Measurements from ENCODE around the gene CBFA2T2.

CBFA2T2 gene

GRCh38 chr20:33649201-33649681, 159.3 kb downstream of the CBFA2T2 start:
- no peak overlapping the region for H3K27ac Mint-ChIP-seq
- H3K9me3 Mint-ChIP-seq: no peaks in the 10 kb centered on the region
- H3K27me3 Mint-ChIP-seq (ENCODE audit: low read depth, poor library complexity): no peaks in the 10 kb centered on the region
- DNase-seq: no peak
- peaks cover 42% of the 10 kb centered on the region for H3K4me1 Mint-ChIP-seq
- no peak for TF ChIP-seq CTCF (IDR thresholded peaks at IDR 0.05)
- peaks cover 20% of the 10 kb centered on the region for H3K36me3 Mint-ChIP-seq (ENCODE audit: low read depth)
- no peak overlapping the region for H3K4me3 Mint-ChIP-seq

- Mint-ChIP-seq H3K27ac (no peak overlapping the region), H3K4me1 (peaks cover 39% of the 10 kb centered on the region), H3K36me3 (ENCODE audit: low read depth) (peaks cover 12% of the 10 kb centered on the region), H3K9me3 (no peaks in the 10 kb centered on the region), H3K27me3 (ENCODE audit: low read depth, poor library complexity) (no peaks in the 10 kb centered on the region), H3K4me3 (no peak overlapping the region)
- DNase-seq: no peak
- no peak for TF ChIP-seq CTCF (IDR thresholded peaks at IDR 0.05)
These were observed 160.3 kb downstream of the CBFA2T2 start for GRCh38 chr20:33650111-33650752.

GRCh38 chr20:33650753-33651561, 161.1 kb downstream of the CBFA2T2 start:
- H3K9me3 Mint-ChIP-seq: no peaks in the 10 kb centered on the region
- TF ChIP-seq CTCF (IDR thresholded peaks at IDR 0.05): no peak
- peaks cover 6% of the 10 kb centered on the region for H3K36me3 Mint-ChIP-seq (ENCODE audit: low read depth)
- peak overlapping the region; percentile 40 for H3K27ac Mint-ChIP-seq
- DNase-seq: no peak
- H3K4me3 Mint-ChIP-seq: no peak overlapping the region
- no peaks in the 10 kb centered on the region for H3K27me3 Mint-ChIP-seq (ENCODE audit: low read depth, poor library complexity)
- H3K4me1 Mint-ChIP-seq: peaks cover 34% of the 10 kb centered on the region

- no peak for TF ChIP-seq CTCF (IDR thresholded peaks at IDR 0.05)
- Mint-ChIP-seq H3K4me3 (no peak overlapping the region), H3K4me1 (peaks cover 34% of the 10 kb centered on the region), H3K36me3 (ENCODE audit: low read depth) (peaks cover 6% of the 10 kb centered on the region), H3K27ac (peak overlapping the region; percentile 40), H3K27me3 (ENCODE audit: low read depth, poor library complexity) (no peaks in the 10 kb centered on the region), H3K9me3 (no peaks in the 10 kb centered on the region)
- DNase-seq: no peak
These were observed 161.7 kb downstream of the CBFA2T2 start for GRCh38 chr20:33651562-33652048.

- Mint-ChIP-seq H3K9me3 (no peaks in the 10 kb centered on the region), H3K27ac (no peak overlapping the region), H3K36me3 (ENCODE audit: low read depth) (no peaks in the 10 kb centered on the region), H3K4me1 (peaks cover 26% of the 10 kb centered on the region), H3K4me3 (no peak overlapping the region), H3K27me3 (ENCODE audit: low read depth, poor library complexity) (no peaks in the 10 kb centered on the region)
- peak; percentile 71 for TF ChIP-seq CTCF (IDR thresholded peaks at IDR 0.05)
- DNase-seq: peak; percentile 77
These were observed 163.5 kb downstream of the CBFA2T2 start for GRCh38 chr20:33653218-33653899.
